Adrenal gland (tissue), 5 donors: Measurements from ENCODE around the gene RAF1.

Source experiments
- POLR2A ChIP-seq, 2 donors: fragments of 450-650 bp; IDR thresholded peaks; one replicate each; pipeline ENCODE4 v1.6.1; 2017; ENCODE audit warnings: antibody characterized with exemption in 2 of 2, mild to moderate bottlenecking in 2 of 2, moderate library complexity in 1 of 2
- TF ChIP-seq, protein P1 (sequence below), 6 experiments: fragments of 450-650 bp in 4 of 6; fragments of 200-600 bp in 2 of 6; sonication (generic) in 1 of 6; IDR thresholded peaks; 1 replicate in 5 of 6; 2 replicates in 1 of 6; pipeline versions ENCODE4 v1.5.1 to v1.8.0; 2016 to 2021; ENCODE audit warnings: antibody characterized with exemption in 6 of 6, mild to moderate bottlenecking in 2 of 6, moderate library complexity in 1 of 6
- donor health status: DM: no; HTN: no; CAD: no.

DNA sequence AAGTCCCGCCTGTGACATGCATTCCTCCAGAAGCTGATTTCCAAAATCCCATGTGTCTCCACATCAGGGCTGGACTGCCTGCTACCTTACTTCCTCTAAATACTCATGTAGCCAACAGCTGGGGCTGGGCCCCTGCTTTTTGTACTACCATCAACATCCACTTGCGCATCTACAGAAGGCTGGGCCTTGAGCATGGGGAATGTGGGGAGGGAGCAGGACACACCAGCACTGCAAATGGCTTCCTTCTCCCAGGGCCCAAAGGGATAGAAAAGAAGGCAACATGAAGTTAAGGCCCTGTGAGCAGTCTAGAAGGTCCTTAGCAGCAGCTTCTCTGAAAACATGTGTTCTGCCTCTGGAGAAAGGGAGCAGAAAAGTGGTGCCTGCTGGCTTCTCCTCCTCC, 79.8 kb downstream of the RAF1 start:
- TF ChIP-seq, protein P1, sequence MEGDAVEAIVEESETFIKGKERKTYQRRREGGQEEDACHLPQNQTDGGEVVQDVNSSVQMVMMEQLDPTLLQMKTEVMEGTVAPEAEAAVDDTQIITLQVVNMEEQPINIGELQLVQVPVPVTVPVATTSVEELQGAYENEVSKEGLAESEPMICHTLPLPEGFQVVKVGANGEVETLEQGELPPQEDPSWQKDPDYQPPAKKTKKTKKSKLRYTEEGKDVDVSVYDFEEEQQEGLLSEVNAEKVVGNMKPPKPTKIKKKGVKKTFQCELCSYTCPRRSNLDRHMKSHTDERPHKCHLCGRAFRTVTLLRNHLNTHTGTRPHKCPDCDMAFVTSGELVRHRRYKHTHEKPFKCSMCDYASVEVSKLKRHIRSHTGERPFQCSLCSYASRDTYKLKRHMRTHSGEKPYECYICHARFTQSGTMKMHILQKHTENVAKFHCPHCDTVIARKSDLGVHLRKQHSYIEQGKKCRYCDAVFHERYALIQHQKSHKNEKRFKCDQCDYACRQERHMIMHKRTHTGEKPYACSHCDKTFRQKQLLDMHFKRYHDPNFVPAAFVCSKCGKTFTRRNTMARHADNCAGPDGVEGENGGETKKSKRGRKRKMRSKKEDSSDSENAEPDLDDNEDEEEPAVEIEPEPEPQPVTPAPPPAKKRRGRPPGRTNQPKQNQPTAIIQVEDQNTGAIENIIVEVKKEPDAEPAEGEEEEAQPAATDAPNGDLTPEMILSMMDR (IDR thresholded peaks at IDR 0.05): no peak
- no peak for TF ChIP-seq POLR2A (IDR thresholded peaks at IDR 0.05)
